Measurements from ENCODE around the gene DGUOK. TPM values are rescaled to one million over a fixed set of nuclear protein-coding genes. Genes with fewer than 3 reads are reported as not detected.

Gene DGUOK
- polyA plus RNA-seq, 1 donor (not counting 4 experiments of a cell fraction or from before 2014, with no cell fraction given): 102 TPM

GRCh38 chr2:73995810-73996209 lies 69.1 kb downstream of the DGUOK start:
- Histone ChIP-seq H3K9me3 (ENCODE audit: control insufficient read depth, low read depth, low read length) (no peaks in the 10 kb centered on the region), H3K9ac (ENCODE audit: control insufficient read depth, extremely low read depth, insufficient read depth, low read length) (no peak overlapping the region), H2AFZ (ENCODE audit: control insufficient read depth, low read length) (no peak overlapping the region), H3K27me3 (ENCODE audit: control insufficient read depth, extremely low read depth, insufficient read depth, low read length) (no peaks in the 10 kb centered on the region), H3K4me1 (ENCODE audit: control insufficient read depth, extremely low read depth, insufficient read depth, low read length) (peaks cover 34% of the 10 kb centered on the region), H3K4me3 (ENCODE audit: control insufficient read depth in 2 of 3, extremely low read depth in 1 of 3, insufficient read depth in 2 of 3, low read depth in 1 of 3, low read length in 3 of 3) (no peak overlapping the region), H3K4me2 (ENCODE audit: control insufficient read depth, extremely low read depth, insufficient read depth, low read depth, low read length) (no peak overlapping the region), H3K27ac (ENCODE audit: control insufficient read depth, insufficient read depth, low read length) (no peak overlapping the region), H3K9me1 (ENCODE audit: control insufficient read depth, extremely low read depth, insufficient read depth, low read length) (peaks cover 10% of the 10 kb centered on the region), H3K79me2 (ENCODE audit: control insufficient read depth, insufficient read depth, low read length) (peaks cover 78% of the 10 kb centered on the region), H4K20me1 (ENCODE audit: control insufficient read depth, extremely low read depth, insufficient read depth, low read length) (peaks cover 10% of the 10 kb centered on the region), H3K36me3 (ENCODE audit: control insufficient read depth in 2 of 2, extremely low read depth in 1 of 2, insufficient read depth in 2 of 2, low read length in 2 of 2) (peaks cover 3% of the 10 kb centered on the region in 2 experiments)
- no peak for TF ChIP-seq EZH2 (IDR thresholded peaks at IDR 0.05; ENCODE audit: low read length)
- no peak for TF ChIP-seq CTCF (optimal IDR thresholded peaks at IDR 0.05 in 1 of 3, IDR thresholded peaks at IDR 0.05 in 1 of 3, conservative IDR thresholded peaks at IDR 0.05 in 1 of 3; ENCODE audit: extremely low read depth in 1 of 3, insufficient read depth in 2 of 3, low read length in 3 of 3)
- FAIRE-seq (no peak), DNase-seq (ENCODE audit: low read depth, low spot score) (no peak)
- dilution Hi-C loops (cut with MboI; ENCODE audit: extremely low pct_ligation_motif_present, low sequenced_read_pairs): no loop called here

GRCh38 chr2:73997813-73998212 lies 71.1 kb downstream of the DGUOK start:
- H3K9me3 ChIP-seq (ENCODE audit: control insufficient read depth, low read depth, low read length): no peaks in the 10 kb centered on the region
- no peak overlapping the region for H3K9ac ChIP-seq (ENCODE audit: control insufficient read depth, extremely low read depth, insufficient read depth, low read length)
- dilution Hi-C loops (cut with MboI; ENCODE audit: extremely low pct_ligation_motif_present, low sequenced_read_pairs): no loop called here
- H4K20me1 ChIP-seq (ENCODE audit: control insufficient read depth, extremely low read depth, insufficient read depth, low read length): peaks cover 23% of the 10 kb centered on the region
- TF ChIP-seq EZH2 (IDR thresholded peaks at IDR 0.05; ENCODE audit: low read length): no peak
- TF ChIP-seq CTCF (optimal IDR thresholded peaks at IDR 0.05 in 1 of 3, IDR thresholded peaks at IDR 0.05 in 1 of 3, conservative IDR thresholded peaks at IDR 0.05 in 1 of 3; ENCODE audit: extremely low read depth in 1 of 3, insufficient read depth in 2 of 3, low read length in 3 of 3): peak in 1 of 3 experiments; percentile 39
- H3K27ac ChIP-seq (ENCODE audit: control insufficient read depth, insufficient read depth, low read length): no peak overlapping the region
- FAIRE-seq: no peak
- DNase-seq (ENCODE audit: low read depth, low spot score): no peak
- H3K4me2 ChIP-seq (ENCODE audit: control insufficient read depth, extremely low read depth, insufficient read depth, low read depth, low read length): no peak overlapping the region
- no peak overlapping the region for H3K4me3 ChIP-seq (ENCODE audit: control insufficient read depth in 2 of 3, extremely low read depth in 1 of 3, insufficient read depth in 2 of 3, low read depth in 1 of 3, low read length in 3 of 3)
- peaks cover 35% of the 10 kb centered on the region for H3K4me1 ChIP-seq (ENCODE audit: control insufficient read depth, extremely low read depth, insufficient read depth, low read length)
- no peaks in the 10 kb centered on the region for H3K27me3 ChIP-seq (ENCODE audit: control insufficient read depth, extremely low read depth, insufficient read depth, low read length)
- H3K79me2 ChIP-seq (ENCODE audit: control insufficient read depth, insufficient read depth, low read length): peaks cover 81% of the 10 kb centered on the region
- no peak overlapping the region for H2AFZ ChIP-seq (ENCODE audit: control insufficient read depth, low read length)
- H3K9me1 ChIP-seq (ENCODE audit: control insufficient read depth, extremely low read depth, insufficient read depth, low read length): peaks cover 10% of the 10 kb centered on the region
- peaks cover 3% of the 10 kb centered on the region in 2 experiments for H3K36me3 ChIP-seq (ENCODE audit: control insufficient read depth in 2 of 2, extremely low read depth in 1 of 2, insufficient read depth in 2 of 2, low read length in 2 of 2)
